H1 (cell line): ENCODE data around the gene EOLA1. TPM values are rescaled to one million over a fixed set of nuclear protein-coding genes. Genes with fewer than 3 reads are reported as not detected.

ENCODE experiments used
- CTCF ChIA-PET: fragments of 300-600 bp; sonication (Branson Sonifier 250); formaldehyde crosslinking; loops from one replicate; lab custom pipeline; 2021; ENCODE audit not compliant: partially characterized antibody; lab: Charles Lee
- POLR2A ChIA-PET: fragments of 300-600 bp; sonication (Branson Sonifier 250); formaldehyde crosslinking; loops from one replicate; lab custom pipeline; 2021; ENCODE audit warnings: inconsistent platforms; ENCODE audit not compliant: partially characterized antibody; lab: Charles Lee
- DNase-seq, 2 experiments: peaks; one replicate each; pipeline versions ENCODE4 v3.0.0 to v3.0.0-alpha.2; 2010 to 2022; ENCODE audit warnings: low spot score in 2 of 2, low read depth in 1 of 2, mixed read lengths in 1 of 2
- FAIRE-seq: peaks from 2 replicates; lab custom pipeline; 2011; peaks lifted over from hg19 to GRCh38; lab: Jason Lieb, UNC
- H2AFZ ChIP-seq: 2 replicates; pipeline ENCODE4 v1.8.1; 2012; ENCODE audit warnings: low read length, inconsistent platforms
- H2AK5ac ChIP-seq: 2 replicates; pipeline ENCODE4 v1.6.1; 2013; ENCODE audit warnings: low read depth, low read length
- H2BK120ac ChIP-seq: replicated peaks from 2 replicates; pipeline ENCODE3; 2013; ENCODE audit warnings: low read depth, low read length, inconsistent platforms
- H2BK12ac ChIP-seq: 2 replicates; pipeline ENCODE4 v1.6.1; 2013; ENCODE audit warnings: low read depth, low read length
- H2BK15ac ChIP-seq: 2 replicates; pipeline ENCODE4 v1.6.1; 2013; ENCODE audit warnings: low read length
- H2BK20ac ChIP-seq: 2 replicates; pipeline ENCODE4 v1.6.1; 2013; ENCODE audit warnings: low read length
- H2BK5ac ChIP-seq: 2 replicates; pipeline ENCODE4 v1.6.1; 2013; ENCODE audit warnings: low read depth, low read length
- H3K14ac ChIP-seq: 2 replicates; pipeline ENCODE4 v1.6.1; 2013; ENCODE audit warnings: inconsistent platforms; ENCODE audit not compliant: insufficient read length
- H3K18ac ChIP-seq: 2 replicates; pipeline ENCODE4 v1.6.1; 2013; ENCODE audit warnings: low read length; ENCODE audit errors: extremely low read depth
- H3K23ac ChIP-seq: 2 replicates; pipeline ENCODE4 v1.6.1; 2013; ENCODE audit warnings: inconsistent platforms; ENCODE audit not compliant: insufficient read length
- H3K23me2 ChIP-seq: 2 replicates; pipeline ENCODE4 v1.6.1; 2013; ENCODE audit warnings: low read depth, low read length
- H3K27ac ChIP-seq: 2 replicates; pipeline ENCODE4 v1.6.1; 2011; ENCODE audit warnings: low read depth, low read length, inconsistent platforms
- H3K27me3 ChIP-seq, 4 experiments: replicated peaks in 1 of 4; 1 replicate in 1 of 4; 2 replicates in 3 of 4; pipeline versions ENCODE4 v1.6.1 to v1.8.1; 2011 to 2013; ENCODE audit warnings: low read length in 3 of 4, mild to moderate bottlenecking in 3 of 4, inconsistent platforms in 2 of 4, mixed read lengths in 2 of 4, moderate library complexity in 1 of 4; ENCODE audit not compliant: control insufficient read depth in 3 of 4, insufficient read depth in 3 of 4; ENCODE audit errors: extremely low read depth in 1 of 4
- H3K36me3 ChIP-seq, 4 experiments: 2 replicates each; pipeline versions ENCODE4 v1.6.1 to v1.8.1; 2011 to 2013; ENCODE audit warnings: mild to moderate bottlenecking in 4 of 4, low read length in 3 of 4, moderate library complexity in 2 of 4, control low read depth in 1 of 4, inconsistent platforms in 1 of 4; ENCODE audit not compliant: insufficient read depth in 4 of 4, control insufficient read depth in 2 of 4
- H3K4ac ChIP-seq: replicated peaks from 2 replicates; pipeline ENCODE3; 2013; ENCODE audit warnings: low read length, low read depth, mixed read lengths, inconsistent platforms; ENCODE audit not compliant: insufficient read length
- H3K4me1 ChIP-seq, 4 experiments: replicated peaks in 1 of 4; 1 replicate in 1 of 4; 2 replicates in 3 of 4; pipeline versions ENCODE4 v1.6.1 to v1.8.1; 2011 to 2013; ENCODE audit warnings: low read length in 3 of 4, inconsistent platforms in 2 of 4, mixed read lengths in 1 of 4; ENCODE audit not compliant: insufficient read depth in 4 of 4, control insufficient read depth in 3 of 4
- H3K4me2 ChIP-seq, 2 experiments: 2 replicates each; pipeline versions ENCODE4 v1.6.1 to v1.8.1; 2011 to 2013; ENCODE audit warnings: low read depth in 2 of 2, low read length in 2 of 2, control low read depth in 1 of 2, inconsistent platforms in 1 of 2, mild to moderate bottlenecking in 1 of 2; ENCODE audit not compliant: insufficient read depth in 1 of 2
- H3K4me3 ChIP-seq, 4 experiments: fragments of 200-600, 300-600 bp in 1 of 4; sonication (generic), shearing (Covaris generic), sonication (Bioruptor Twin) in 1 of 4; 2 replicates each; pipeline versions ENCODE4 v1.5.1 to v1.8.1; 2011 to 2016; ENCODE audit warnings: low read length in 4 of 4, low read depth in 3 of 4, control low read depth in 2 of 4, inconsistent platforms in 2 of 4, mild to moderate bottlenecking in 2 of 4, mixed read lengths in 1 of 4, moderate library complexity in 1 of 4; ENCODE audit not compliant: insufficient read depth in 2 of 4; ENCODE audit errors: extremely low read depth in 1 of 4
- H3K56ac ChIP-seq: replicated peaks from 2 replicates; pipeline ENCODE3; 2013; ENCODE audit warnings: low read depth, mild to moderate bottlenecking, mixed read lengths, low read length, inconsistent platforms; ENCODE audit not compliant: insufficient read length
- H3K79me1 ChIP-seq: 2 replicates; pipeline ENCODE4 v1.6.1; 2013; ENCODE audit warnings: low read depth, low read length, control low read depth
- H3K79me2 ChIP-seq, 2 experiments: 2 replicates each; pipeline versions ENCODE4 v1.6.1 to v1.8.1; 2012 to 2013; ENCODE audit warnings: low read length in 2 of 2, mild to moderate bottlenecking in 2 of 2, inconsistent platforms in 1 of 2; ENCODE audit not compliant: insufficient read depth in 2 of 2, control insufficient read depth in 1 of 2
- H3K9ac ChIP-seq, 4 experiments: replicated peaks in 1 of 4; 1 replicate in 1 of 4; 2 replicates in 3 of 4; pipeline versions ENCODE4 v1.6.1 to v1.8.1; 2011 to 2013; ENCODE audit warnings: low read depth in 3 of 4, low read length in 3 of 4, control low read depth in 2 of 4, mild to moderate bottlenecking in 2 of 4, moderate library complexity in 2 of 4, inconsistent platforms in 1 of 4; ENCODE audit errors: extremely low read depth in 1 of 4
- H3K9me3 ChIP-seq, 2 experiments: 2 replicates each; pipeline versions ENCODE4 v1.6.1 to v1.8.1; 2012 to 2013; ENCODE audit warnings: mild to moderate bottlenecking in 2 of 2, moderate library complexity in 2 of 2, control low read depth in 1 of 2, inconsistent platforms in 1 of 2, low read depth in 1 of 2, low read length in 1 of 2, mixed read lengths in 1 of 2; ENCODE audit not compliant: insufficient read depth in 2 of 2
- H4K20me1 ChIP-seq, 2 experiments: replicated peaks in 1 of 2; 2 replicates each; pipeline versions ENCODE3 to v1.8.1; 2011 to 2013; ENCODE audit warnings: inconsistent platforms in 2 of 2, low read length in 2 of 2, mild to moderate bottlenecking in 1 of 2; ENCODE audit not compliant: insufficient read depth in 2 of 2, control insufficient read depth in 1 of 2
- H4K5ac ChIP-seq: 2 replicates; pipeline ENCODE4 v1.6.1; 2013; ENCODE audit warnings: low read length, low read depth, mixed read lengths, inconsistent platforms; ENCODE audit not compliant: insufficient read length
- H4K8ac ChIP-seq: 2 replicates; pipeline ENCODE4 v1.8.0; 2013; ENCODE audit warnings: mild to moderate bottlenecking, moderate library complexity, low read length, inconsistent platforms; ENCODE audit not compliant: insufficient read depth; ENCODE audit errors: extremely low read depth
- H4K91ac ChIP-seq: replicated peaks from 2 replicates; pipeline ENCODE3; 2013; ENCODE audit warnings: low read length, mixed read lengths, inconsistent platforms; ENCODE audit not compliant: insufficient read length
- BCL11A ChIP-seq, 2 experiments: IDR thresholded peaks; one replicate each; pipeline ENCODE4 v1.6.1; 2011; ENCODE audit warnings: low read depth in 2 of 2, low read length in 2 of 2, mild to moderate bottlenecking in 2 of 2
- CEBPB ChIP-seq: IDR thresholded peaks from 2 replicates; pipeline ENCODE4 v1.6.1; 2012; ENCODE audit warnings: low read depth, low read length
- EGR1 ChIP-seq: IDR thresholded peaks from 2 replicates; pipeline ENCODE4 v1.6.1; 2011; ENCODE audit warnings: low read depth, low read length, borderline replicate concordance
- EZH2 ChIP-seq: fragments of 200-600 bp; sonication (generic); IDR thresholded peaks from 2 replicates; pipeline ENCODE4 v1.7.1; 2012; ENCODE audit warnings: low read depth, mild to moderate bottlenecking, moderate library complexity, low read length, inconsistent platforms; ENCODE audit not compliant: severe bottlenecking
- FOSL1 ChIP-seq: IDR thresholded peaks from 2 replicates; pipeline ENCODE4 v1.6.1; 2011; ENCODE audit warnings: mild to moderate bottlenecking, low read depth, low read length, moderate library complexity; ENCODE audit not compliant: insufficient read depth
- JUN ChIP-seq: IDR thresholded peaks from 2 replicates; pipeline ENCODE4 v1.6.1; 2011; ENCODE audit warnings: low read depth, mild to moderate bottlenecking, improper control_type of control experiment, low read length
- JUND ChIP-seq: IDR thresholded peaks from 2 replicates; pipeline ENCODE4 v1.6.1; 2011; ENCODE audit warnings: mild to moderate bottlenecking, improper control_type of control experiment, low read length
- KDM1A ChIP-seq: fragments of 200-600, 300-600 bp; sonication (generic); IDR thresholded peaks from 2 replicates; pipeline ENCODE4 v1.7.1; 2016; ENCODE audit warnings: mild to moderate bottlenecking, low read length, borderline replicate concordance
- KDM4A ChIP-seq: IDR thresholded peaks from one replicate; pipeline ENCODE4 v1.7.1; 2012; ENCODE audit warnings: low read depth, mild to moderate bottlenecking, moderate library complexity, low read length, inconsistent platforms; ENCODE audit not compliant: severe bottlenecking
- KDM5A ChIP-seq: fragments of 200-600 bp; IDR thresholded peaks from 2 replicates; pipeline ENCODE4 v1.7.1; 2012; ENCODE audit warnings: mild to moderate bottlenecking, low read length, inconsistent platforms, mixed read lengths
- PHF8 ChIP-seq: fragments of 200-600 bp; sonication (generic); conservative IDR thresholded peaks from 2 replicates; pipeline ENCODE4 v1.7.1; 2012; ENCODE audit warnings: low read depth, mild to moderate bottlenecking, inconsistent platforms, low read length, moderate library complexity
- POU5F1 ChIP-seq: IDR thresholded peaks from 2 replicates; pipeline ENCODE4 v1.6.1; 2011; ENCODE audit warnings: low read depth, mild to moderate bottlenecking, low read length, moderate library complexity
- SIRT6 ChIP-seq: IDR thresholded peaks from one replicate; pipeline ENCODE4 v1.7.1; 2012; ENCODE audit warnings: low read length, inconsistent platforms
- SIX5 ChIP-seq: IDR thresholded peaks from 2 replicates; pipeline ENCODE4 v1.6.1; 2011; ENCODE audit warnings: mild to moderate bottlenecking, low read depth, low read length
- SP1 ChIP-seq: IDR thresholded peaks from 2 replicates; pipeline ENCODE4 v1.6.1; 2011; ENCODE audit warnings: low read depth, low read length
- SUZ12 ChIP-seq: fragments of 200-600 bp; sonication (generic); IDR thresholded peaks from 2 replicates; pipeline ENCODE4 v1.6.1; 2012; ENCODE audit warnings: mild to moderate bottlenecking, inconsistent platforms, low read length, moderate library complexity, mixed read lengths
- YY1 ChIP-seq: IDR thresholded peaks from 2 replicates; pipeline ENCODE4 v1.6.1; 2011; ENCODE audit warnings: low read depth, mild to moderate bottlenecking, low read length
- WGBS, 2 experiments: shearing (Covaris generic) in 1 of 2; methylation state at CpG; one replicate each; pipeline versions ENCODE4 v1.1.6 to v1.1.7; 2013 to 2015; ENCODE audit warnings: low lambda C conversion rate in 2 of 2, mixed read lengths in 2 of 2, inconsistent platforms in 1 of 2, low coverage in 1 of 2, missing lambda C conversion rate in 1 of 2; ENCODE audit not compliant: insufficient replicate concordance in 2 of 2, insufficient coverage in 1 of 2, insufficient read length in 1 of 2; ENCODE audit errors: extremely low coverage in 1 of 2, missing lambda C conversion rate in 1 of 2; 5-methylcytosine and 5-hydroxymethylcytosine counted together
- polyA plus RNA-seq, 7 experiments: library from polyadenylated mRNA; depleted of rRNA in 3 of 7; stranded (reverse) in 5 of 7; unstranded in 2 of 7; fragments of >200 nt in 5 of 7; fragments of 200-250 nt in 2 of 7; gene quantifications; 1 replicate in 5 of 7; 2 replicates in 1 of 7; 4 replicates in 1 of 7; pipeline versions ENCODE4 v1.2.1 to v1.2.3, GENCODE V29; 2011 to 2013; ENCODE audit warnings: missing spikeins in 2 of 7, mixed read lengths in 2 of 7
- total RNA-seq: library from RNA; stranded (reverse); fragmentation: NEBNext Ultra II Directional; extraction: Animal tissue kit (Norgen Biotek cat#: 25700); gene quantifications from 2 replicates; pipeline ENCODE4 v1.2.1, GENCODE V29; 2021

EOLA1 gene
- total and polyA plus RNA-seq, 2 of the 8 experiments (the other 6 are each of a cell fraction or from before 2014, with no cell fraction given): 5.4 to 7.6 TPM

DNA sequence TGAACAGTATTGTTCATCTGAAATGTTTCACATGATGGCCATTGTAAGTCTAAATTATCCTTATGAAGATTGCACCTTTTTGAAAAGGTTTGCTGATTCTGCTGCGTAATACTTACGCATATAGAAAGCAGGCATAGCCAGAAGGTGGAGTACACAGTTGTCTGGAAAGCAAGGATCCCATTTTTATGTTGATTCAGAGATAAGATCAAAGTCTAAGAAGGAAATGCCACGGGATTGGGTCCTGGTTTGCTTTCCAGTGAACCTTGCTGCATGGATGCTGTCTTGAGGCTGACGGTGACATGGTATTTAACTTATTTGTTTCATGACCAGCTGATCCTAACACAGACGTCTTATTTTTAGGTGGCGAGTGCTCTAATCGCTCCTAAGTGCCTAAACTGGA lies 31.0 kb downstream of the EOLA1 start:
- Histone ChIP-seq H3K79me2 (no peaks in the 10 kb centered on the region), H3K4me2 (no peak overlapping the region), H3K9me3 (no peaks in the 10 kb centered on the region), H3K9ac (no peak overlapping the region), H3K14ac (no peak overlapping the region), H2AFZ (no peak overlapping the region), H2BK15ac (no peak overlapping the region), H3K4me3 (no peak overlapping the region), H3K4me1 (no peaks in the 10 kb centered on the region), H4K8ac (no peak overlapping the region), H4K5ac (no peak overlapping the region), H3K36me3 (no peaks in the 10 kb centered on the region), H2AK5ac (no peak overlapping the region), H2BK20ac (no peak overlapping the region), H4K91ac (no peak overlapping the region), H3K23me2 (no peaks in the 10 kb centered on the region), H3K79me1 (no peaks in the 10 kb centered on the region), H2BK120ac (no peak overlapping the region), H3K27ac (no peak overlapping the region), H3K56ac (no peak overlapping the region), H2BK5ac (no peak overlapping the region), H4K20me1 (no peaks in the 10 kb centered on the region), H3K18ac (no peak overlapping the region), H2BK12ac (no peak overlapping the region), H3K4ac (no peak overlapping the region), H3K23ac (no peak overlapping the region), H3K27me3 (no peaks in the 10 kb centered on the region)
- POLR2A ChIA-PET: no interaction called here
- FAIRE-seq (peak; percentile 57), DNase-seq (no peak)
- CTCF ChIA-PET: no interaction called here
- 89% methylated on average over 7 of the region's 7 CpGs; no CpG with 5 or more reads in 1 of the 2 experiments for WGBS, 2 experiments
- TF ChIP-seq KDM5A (no peak), KDM4A (no peak), KDM1A (no peak), EGR1 (no peak), FOSL1 (no peak), BCL11A (IDR thresholded peaks at IDR 0.05; ENCODE audit: low read depth in 2 of 2, low read length in 2 of 2) (no peak), EZH2 (no peak), POU5F1 (no peak), YY1 (no peak), SP1 (no peak), JUN (no peak), SUZ12 (no peak), PHF8 (no peak), SIX5 (no peak), CEBPB (no peak), JUND (no peak), SIRT6 (no peak)
